Mesangial cell (primary cell): Measurements from ENCODE around the gene ITPR3. TPM values are rescaled to one million over a fixed set of nuclear protein-coding genes. Genes with fewer than 3 reads are reported as not detected.

ENCODE experiments used
- total RNA-seq: library from RNA; depleted of rRNA; stranded (reverse); fragments of >200 nt; gene quantifications from 2 replicates; pipeline ENCODE4 v1.2.3, GENCODE V29; 2015

ITPR3 gene
- 72.2 and 91.1 TPM in 2 replicates for total RNA-seq

DNA sequence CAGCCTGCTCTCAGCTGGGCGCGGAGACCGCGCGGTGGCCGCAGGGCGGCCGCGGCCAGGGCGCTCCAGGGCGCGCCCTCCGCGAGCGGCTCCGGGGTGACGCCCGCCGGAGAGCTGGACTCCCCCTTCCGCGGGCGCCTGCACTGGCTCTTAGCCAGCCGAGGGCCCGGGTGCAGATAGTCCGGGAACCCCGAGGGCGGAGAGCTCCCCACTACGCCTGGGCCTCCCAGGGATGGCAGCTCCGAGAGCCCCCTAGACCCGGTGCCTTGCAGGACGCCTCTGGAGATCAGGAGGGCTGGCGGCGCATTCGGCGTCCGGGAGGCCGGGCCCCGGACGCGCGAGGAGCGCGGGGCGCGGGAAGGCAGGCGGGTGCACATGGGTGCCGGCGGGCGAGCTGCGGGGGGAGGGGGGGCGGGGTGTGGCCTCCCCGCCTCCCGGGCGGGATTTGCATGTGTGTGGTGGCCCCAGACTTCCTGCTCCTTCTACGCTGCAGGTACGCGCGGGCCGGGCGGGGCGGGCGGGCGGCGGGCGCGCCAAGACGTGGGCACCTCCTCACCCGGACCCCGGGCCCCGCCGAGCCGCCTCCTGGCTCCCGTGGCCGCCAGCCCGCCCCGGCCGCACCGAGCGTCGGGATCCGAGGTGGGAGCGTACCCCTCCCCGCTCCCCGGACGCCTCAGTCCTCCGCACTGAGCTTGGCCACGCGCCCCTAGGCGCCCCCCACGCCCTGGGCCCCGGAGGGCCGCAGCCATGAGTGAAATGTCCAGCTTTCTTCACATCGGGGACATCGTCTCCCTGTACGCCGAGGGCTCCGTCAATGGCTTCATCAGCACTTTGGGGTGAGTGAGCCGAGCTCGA is at the start of gene ITPR3:
ITPR3 (plus strand) TSS at position 467 of the 855 bp plus-strand sequence; CDS start at position 748, 281 bp downstream.

GRCh38 chr6:33579828-33580714 is 41.1 kb upstream of the ITPR3 start, which contains the start of gene BAK1:
TSS of gene BAK1 (minus strand) at chr6:33580276. CDS start at chr6:33577604, 2,672 bp downstream.

DNA sequence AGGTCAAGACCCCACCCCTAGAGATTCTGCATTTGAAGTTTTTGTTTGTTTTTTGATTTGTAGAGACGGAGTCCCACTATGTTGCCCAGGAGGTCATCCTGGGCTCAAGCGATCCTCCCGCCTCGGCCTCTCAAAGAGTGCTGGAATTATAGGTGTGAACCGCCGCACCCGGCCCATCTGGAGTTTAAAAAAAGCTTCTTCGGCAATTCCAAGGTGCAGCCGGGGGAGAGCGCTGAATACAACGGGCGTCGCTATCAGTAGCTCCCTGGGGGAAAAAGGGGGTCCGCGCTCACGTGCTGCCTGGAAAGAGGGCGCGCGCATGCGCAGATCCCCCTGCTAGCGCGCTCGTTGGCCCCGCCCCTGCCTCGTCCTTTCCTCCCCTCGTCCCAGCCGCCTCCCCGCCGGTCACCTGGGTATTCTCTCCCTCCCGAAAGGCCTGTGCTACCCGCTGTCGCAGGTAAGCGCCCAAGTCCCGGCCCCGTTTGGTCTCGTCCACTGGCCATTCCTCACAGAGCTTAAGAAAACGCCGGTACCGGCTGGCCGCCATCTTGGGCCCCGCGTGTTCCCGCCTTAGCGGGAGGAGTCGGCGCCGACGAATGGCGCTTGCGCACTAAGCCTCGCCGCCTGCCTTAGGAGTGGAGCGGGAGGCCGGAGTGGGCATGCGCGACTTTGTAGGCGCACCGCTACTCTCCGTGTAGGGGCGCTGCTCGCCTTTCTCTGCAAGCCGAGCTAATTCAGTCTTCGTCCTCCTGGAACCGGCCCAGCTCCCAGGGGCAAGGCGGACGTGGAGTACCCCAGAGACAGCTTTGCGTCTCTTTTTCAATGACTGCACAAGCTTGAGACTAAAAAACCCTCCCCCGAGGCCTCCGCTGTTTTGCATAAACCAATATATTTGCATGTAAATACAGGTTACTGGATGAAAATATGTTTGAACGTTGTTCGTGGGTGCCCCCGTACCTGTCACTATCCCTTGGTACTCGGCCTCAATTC is 90.3 kb downstream of the ITPR3 start, which contains the start of gene UQCC2:
UQCC2 (minus strand) TSS at position 561 of the 990 bp plus-strand sequence; CDS start at position 547, 14 bp downstream.

Other genes with a start within 250 kb of the ITPR3 start
- 9.0 and 126 TPM in 2 replicates for gene KIFC1, start 229.5 kb upstream of the ITPR3 start, total RNA-seq
- 22.3 and 28.0 TPM in 2 replicates for gene PHF1, start 210.3 kb upstream of the ITPR3 start, total RNA-seq
- gene CUTA, start 203.2 kb upstream of the ITPR3 start, total RNA-seq, result 267 and 351 TPM in 2 replicates
- 2.3 and 8.4 TPM in 2 replicates for gene SYNGAP1, start 201.3 kb upstream of the ITPR3 start, total RNA-seq
- gene ZBTB9, start 166.7 kb upstream of the ITPR3 start, total RNA-seq, result 6.0 and 7.1 TPM in 2 replicates
- gene BAK1, start 41.0 kb upstream of the ITPR3 start, total RNA-seq, result 20.8 and 25.3 TPM in 2 replicates
- gene UQCC2, start 90.4 kb downstream of the ITPR3 start, total RNA-seq, result 26.7 and 50.4 TPM in 2 replicates
- 0.98 and 8.2 TPM in 2 replicates for gene IP6K3, start 125.6 kb downstream of the ITPR3 start, total RNA-seq
- 48.2 and 59.3 TPM in 2 replicates for gene LEMD2, start 167.8 kb downstream of the ITPR3 start, total RNA-seq
- not detected in 2 replicates for gene MLN, start 182.7 kb downstream of the ITPR3 start, total RNA-seq